Mucosa of descending colon (tissue), 3 donors: Measurements from ENCODE around the gene CEP170. TPM values are rescaled to one million over a fixed set of nuclear protein-coding genes. Genes with fewer than 3 reads are reported as not detected.
"Not testable (repeated sequence)": the region's sequence is repeated elsewhere in the genome, so short reads cannot be mapped to it uniquely, and the experiment has no call there.

ENCODE experiments used
- ATAC-seq: fragments of 200-7000 bp; cut with Tn5 transposase; one replicate; pipeline ENCODE4 v1.9.1; 2020; ENCODE audit warnings: mild to moderate bottlenecking, moderate library complexity
- DNase-seq, 3 donors: peaks; one replicate each; pipeline ENCODE4 v3.0.0-alpha.2; 2020
- H3K36me3 ChIP-seq: fragments of 200-600 bp; one replicate; pipeline ENCODE4 v1.8.0; 2021; ENCODE audit warnings: low read depth, mild to moderate bottlenecking
- H3K4me1 ChIP-seq: fragments of 200-600 bp; one replicate; pipeline ENCODE4 v1.8.0; 2021; ENCODE audit warnings: low read depth, mild to moderate bottlenecking
- H3K4me3 ChIP-seq: fragments of 200-600 bp; one replicate; pipeline ENCODE4 v1.8.0; 2021; ENCODE audit warnings: mild to moderate bottlenecking
- H3K9me3 ChIP-seq: fragments of 200-600 bp; one replicate; pipeline ENCODE4 v1.8.0; 2021; ENCODE audit warnings: mild to moderate bottlenecking
- intact Hi-C, 2 donors: fragments of 100-400 bp; cut with DNase I in 1 of 2; cut with micrococcal nuclease in 1 of 2; formaldehyde crosslinking; loops; one replicate each; pipeline versions ENCODE4 v1.11.0 to v1.11.1; 2022; cut with DNase I, micrococcal nuclease
- total RNA-seq, 3 donors: library from RNA; stranded (reverse); fragmentation: NEBNext Ultra II Directional in 2 of 3; extraction: Animal tissue kit (Norgen Biotek cat#: 25700) in 2 of 3; gene quantifications; one replicate each; pipeline versions ENCODE4 v1.2.1 to v1.2.4, GENCODE V29; 2021 to 2023
- TF ChIP-seq, protein P1 (sequence below): fragments of 200-600 bp; IDR thresholded peaks from one replicate; pipeline ENCODE4 v1.8.0; 2022; ENCODE audit warnings: antibody characterized with exemption, mild to moderate bottlenecking
- donor health status: DM: no; HTN: no; CAD: no; lungs with moderate emphysema.
- donor health status: DM: no; HTN: no; CAD: no.
- donor health status: DM: no; HTN: yes; CAD: no.

Gene CEP170
- total RNA-seq, 3 donors from 2014 or later: 6.2 to 43.8 (median 14.4) TPM

DNA sequence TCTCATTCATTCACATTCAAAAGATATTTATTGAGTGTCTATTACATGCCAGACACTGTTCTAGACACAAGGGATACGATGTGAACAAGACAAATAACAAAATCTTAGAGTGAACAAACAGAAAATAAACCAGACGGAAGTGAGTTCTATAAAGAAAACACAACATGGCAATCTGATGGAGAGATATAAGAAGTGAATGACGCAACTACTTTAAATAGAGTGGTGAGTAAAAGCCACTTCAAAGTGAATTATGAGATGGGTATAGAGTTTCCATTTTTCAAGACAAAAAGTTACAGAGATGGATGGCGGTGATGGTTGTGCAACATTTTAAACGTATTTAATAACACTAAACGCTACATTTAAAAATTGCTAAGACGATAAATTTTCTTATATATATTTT, 75.4 kb downstream of the CEP170 start:
- Histone ChIP-seq H3K9me3 (no peaks in the 10 kb centered on the region), H3K4me1 (no peaks in the 10 kb centered on the region), H3K4me3 (no peak overlapping the region), H3K36me3 (no peaks in the 10 kb centered on the region)
- DNase-seq: no peak
- TF ChIP-seq, protein P1, sequence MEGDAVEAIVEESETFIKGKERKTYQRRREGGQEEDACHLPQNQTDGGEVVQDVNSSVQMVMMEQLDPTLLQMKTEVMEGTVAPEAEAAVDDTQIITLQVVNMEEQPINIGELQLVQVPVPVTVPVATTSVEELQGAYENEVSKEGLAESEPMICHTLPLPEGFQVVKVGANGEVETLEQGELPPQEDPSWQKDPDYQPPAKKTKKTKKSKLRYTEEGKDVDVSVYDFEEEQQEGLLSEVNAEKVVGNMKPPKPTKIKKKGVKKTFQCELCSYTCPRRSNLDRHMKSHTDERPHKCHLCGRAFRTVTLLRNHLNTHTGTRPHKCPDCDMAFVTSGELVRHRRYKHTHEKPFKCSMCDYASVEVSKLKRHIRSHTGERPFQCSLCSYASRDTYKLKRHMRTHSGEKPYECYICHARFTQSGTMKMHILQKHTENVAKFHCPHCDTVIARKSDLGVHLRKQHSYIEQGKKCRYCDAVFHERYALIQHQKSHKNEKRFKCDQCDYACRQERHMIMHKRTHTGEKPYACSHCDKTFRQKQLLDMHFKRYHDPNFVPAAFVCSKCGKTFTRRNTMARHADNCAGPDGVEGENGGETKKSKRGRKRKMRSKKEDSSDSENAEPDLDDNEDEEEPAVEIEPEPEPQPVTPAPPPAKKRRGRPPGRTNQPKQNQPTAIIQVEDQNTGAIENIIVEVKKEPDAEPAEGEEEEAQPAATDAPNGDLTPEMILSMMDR: no peak
- intact Hi-C loops: no loop called here
- no peak for ATAC-seq

DNA sequence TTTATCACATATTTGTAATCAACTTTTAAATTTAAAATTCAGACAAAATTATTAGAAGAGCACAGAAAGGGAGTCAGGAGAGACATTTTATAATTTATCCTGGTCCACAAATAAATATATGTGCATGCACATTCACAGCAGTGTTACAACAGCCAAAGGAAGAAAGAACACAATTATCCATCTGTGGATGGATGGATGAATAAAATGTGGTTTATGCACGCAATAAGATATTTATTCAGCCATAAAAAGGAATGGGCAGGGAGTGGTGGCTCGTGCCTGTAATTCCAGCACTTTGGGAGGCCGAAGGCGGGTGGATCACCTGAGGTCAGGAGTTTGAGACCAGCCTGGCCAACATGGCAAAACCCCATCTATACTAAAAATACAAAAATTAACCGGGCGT, 77.3 kb downstream of the CEP170 start:
- H3K4me3 ChIP-seq, H3K4me1 ChIP-seq, ATAC-seq, intact Hi-C loops, H3K36me3 ChIP-seq, H3K9me3 ChIP-seq, DNase-seq: not testable (repeated sequence)

DNA sequence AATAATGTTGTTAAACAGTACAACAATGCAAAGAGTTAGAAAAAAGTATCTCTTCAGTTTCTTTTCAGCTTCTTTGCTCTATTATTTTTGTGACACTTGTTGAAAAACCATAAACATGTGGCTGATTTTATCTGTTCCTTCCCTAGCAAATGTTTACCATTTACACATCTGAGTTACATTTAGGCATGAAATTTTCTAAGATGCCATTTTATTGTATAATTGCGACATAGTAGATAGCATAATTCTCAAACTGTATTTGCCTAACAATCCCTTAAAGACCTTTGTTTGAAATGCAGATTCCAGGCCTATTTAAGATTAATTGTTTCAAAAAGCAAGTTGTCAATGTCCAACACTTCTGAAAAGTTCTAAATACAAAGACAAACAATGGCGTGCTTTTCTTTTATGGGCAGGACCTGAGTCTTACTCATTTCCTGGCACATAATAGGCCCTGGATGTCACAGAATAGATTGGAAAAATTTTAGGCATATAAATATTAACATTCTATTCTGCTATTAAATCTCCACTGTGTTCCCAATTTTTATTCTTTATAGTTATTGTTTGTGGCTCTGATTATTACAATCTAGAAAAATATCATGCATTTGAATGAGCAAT, 81.2 kb downstream of the CEP170 start:
- ATAC-seq, intact Hi-C loops, H3K4me3 ChIP-seq, H3K4me1 ChIP-seq, H3K9me3 ChIP-seq, H3K36me3 ChIP-seq, DNase-seq: not testable (repeated sequence)

DNA sequence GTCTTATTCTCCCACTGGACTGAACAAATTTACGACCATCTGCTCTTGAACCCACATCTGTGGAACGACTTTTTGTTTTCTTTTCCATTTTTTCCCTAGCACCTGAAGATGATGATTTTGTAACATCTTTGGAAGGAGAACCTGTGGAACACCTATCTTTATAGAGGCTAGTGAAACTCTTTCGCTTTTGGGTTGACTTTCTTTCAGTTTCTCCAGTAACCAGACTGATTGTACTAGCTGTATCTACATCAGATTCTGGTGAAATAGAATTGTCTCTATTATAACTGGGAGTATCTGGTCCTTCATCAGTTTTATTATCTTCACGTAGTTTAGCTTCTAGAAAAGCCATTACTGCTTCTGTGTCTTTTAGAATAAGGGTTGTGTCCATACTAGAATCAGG, 90.2 kb downstream of the CEP170 start:
- ATAC-seq, intact Hi-C loops, H3K4me1 ChIP-seq, H3K36me3 ChIP-seq, DNase-seq, H3K9me3 ChIP-seq, H3K4me3 ChIP-seq: not testable (repeated sequence)

DNA sequence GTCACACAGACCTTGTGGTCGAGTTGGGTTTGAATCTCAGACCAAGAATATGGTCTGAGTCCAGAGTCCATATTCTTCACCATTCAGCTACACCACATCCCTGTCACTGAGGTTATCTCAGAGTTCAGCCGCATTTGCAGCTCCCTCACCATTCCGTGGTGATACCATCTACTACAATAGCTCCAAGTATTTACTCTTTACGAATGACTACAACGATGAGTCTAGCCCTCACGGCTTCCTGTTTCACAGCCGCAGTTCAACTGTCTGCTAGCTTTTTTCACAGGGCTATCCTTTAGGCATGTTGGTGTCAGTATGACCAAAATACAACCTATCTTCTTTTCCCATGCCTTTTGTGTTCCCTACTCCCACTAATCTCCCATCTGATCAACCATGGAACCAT, 104.2 kb downstream of the CEP170 start:
- ATAC-seq, DNase-seq, intact Hi-C loops, H3K36me3 ChIP-seq, H3K4me1 ChIP-seq, H3K9me3 ChIP-seq, H3K4me3 ChIP-seq: not testable (repeated sequence)

DNA sequence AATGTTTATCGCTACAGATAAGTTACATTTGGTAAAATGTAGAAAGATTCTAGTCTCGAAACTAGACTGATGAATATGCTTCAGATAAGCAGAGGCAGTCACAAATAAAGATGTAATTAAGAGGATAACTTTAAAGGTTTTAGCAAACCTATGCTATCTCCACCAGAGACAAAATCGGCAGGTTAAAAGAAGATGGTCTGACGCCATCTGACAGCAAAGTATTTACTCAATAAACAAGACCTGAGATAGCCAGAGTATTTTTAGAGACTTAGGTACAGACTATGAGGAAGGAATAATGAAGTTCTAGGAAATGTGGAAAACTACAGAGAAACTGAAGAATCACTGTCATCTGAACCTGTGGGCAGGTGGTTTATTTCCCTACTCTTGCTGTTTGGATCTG, 106.0 kb downstream of the CEP170 start:
- H3K9me3 ChIP-seq, H3K36me3 ChIP-seq, ATAC-seq, H3K4me3 ChIP-seq, H3K4me1 ChIP-seq, intact Hi-C loops, DNase-seq: not testable (repeated sequence)

DNA sequence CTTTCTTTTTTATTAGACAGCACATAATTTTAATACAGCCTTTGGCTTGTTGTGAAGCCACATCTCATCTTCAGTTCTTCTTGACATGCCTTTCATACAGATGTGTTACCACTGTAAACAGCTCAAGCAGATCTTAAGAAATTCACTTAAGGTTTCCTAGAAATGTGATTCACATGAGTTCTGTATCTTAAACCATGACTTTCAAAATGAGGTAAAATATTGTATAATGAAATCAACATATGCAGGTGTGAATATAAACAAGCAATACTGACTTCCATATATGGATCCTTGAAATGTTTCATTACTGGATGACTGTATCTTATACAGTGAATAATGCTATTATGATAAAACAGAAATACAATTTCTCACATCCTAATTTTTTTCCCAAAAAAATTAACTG, 107.7 kb downstream of the CEP170 start:
- H3K36me3 ChIP-seq, H3K4me1 ChIP-seq, ATAC-seq, intact Hi-C loops, DNase-seq, H3K9me3 ChIP-seq, H3K4me3 ChIP-seq: not testable (repeated sequence)

DNA sequence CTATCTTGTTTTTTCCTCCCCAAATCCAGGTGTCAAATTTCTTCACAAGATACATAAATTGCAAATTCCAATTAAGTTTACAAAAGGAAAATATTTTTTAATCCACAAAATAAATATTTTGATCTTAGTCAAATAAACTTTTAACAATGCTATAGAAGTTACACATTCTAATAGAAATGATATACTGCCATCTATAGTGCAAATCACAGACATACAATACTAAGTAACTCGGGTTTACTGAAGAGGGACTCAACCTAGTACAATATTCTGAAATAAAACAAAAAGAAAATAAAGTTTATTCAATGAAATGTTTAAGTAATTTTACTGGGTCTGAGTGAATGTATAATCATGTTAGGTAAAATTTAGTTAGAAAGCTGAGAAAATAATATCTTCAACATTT, 114.6 kb downstream of the CEP170 start:
- H3K36me3 ChIP-seq, H3K4me3 ChIP-seq, H3K4me1 ChIP-seq, ATAC-seq, DNase-seq, intact Hi-C loops, H3K9me3 ChIP-seq: not testable (repeated sequence)

DNA sequence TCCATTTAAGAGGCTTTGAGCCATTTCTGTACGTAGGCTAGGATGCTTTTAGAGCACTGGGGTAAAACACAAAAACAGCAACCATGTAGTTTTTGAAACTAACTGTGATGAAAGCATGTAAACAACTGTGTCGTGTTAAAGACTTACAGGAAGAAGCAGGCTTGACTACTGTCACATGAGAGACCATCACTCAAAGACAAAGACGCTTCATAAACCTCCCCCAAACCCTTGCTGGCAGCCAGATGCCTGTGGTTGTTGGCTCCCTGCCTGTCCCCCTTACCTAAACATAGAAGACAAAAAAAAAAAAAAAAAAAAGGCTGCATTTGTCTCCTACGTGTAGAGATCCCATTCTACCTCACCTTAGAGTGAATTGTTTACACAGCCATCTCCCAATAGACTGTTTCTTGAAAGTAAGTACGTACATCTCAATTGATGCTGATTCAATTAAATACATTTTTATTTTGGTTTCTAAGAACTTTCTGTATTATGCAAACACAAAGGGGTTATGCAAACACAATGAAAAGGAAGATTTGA, 132.1 kb downstream of the CEP170 start:
- H3K4me3 ChIP-seq, DNase-seq, ATAC-seq, intact Hi-C loops, H3K4me1 ChIP-seq, H3K36me3 ChIP-seq, H3K9me3 ChIP-seq: not testable (repeated sequence)

DNA sequence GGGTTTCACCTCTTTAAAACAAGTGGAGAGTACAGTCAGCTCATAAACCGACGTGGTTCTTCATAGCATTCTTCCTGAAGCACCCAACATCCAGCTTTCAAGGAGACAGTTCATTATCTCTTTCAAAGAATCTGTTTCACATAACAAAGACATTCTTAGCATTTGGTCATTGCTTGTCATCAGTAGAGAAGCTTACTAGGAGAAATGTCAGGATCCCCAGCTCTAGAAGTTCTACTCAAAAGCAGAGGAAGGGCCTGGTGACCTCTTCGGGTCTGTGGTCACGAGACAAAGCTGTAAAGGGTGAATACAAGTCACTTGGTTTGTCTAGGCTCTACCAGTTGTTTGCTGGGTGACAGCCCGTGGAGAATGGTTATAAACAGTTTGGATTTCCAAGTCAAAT, 133.1 kb downstream of the CEP170 start:
- H3K9me3 ChIP-seq, H3K36me3 ChIP-seq, DNase-seq, H3K4me1 ChIP-seq, intact Hi-C loops, ATAC-seq, H3K4me3 ChIP-seq: not testable (repeated sequence)

DNA sequence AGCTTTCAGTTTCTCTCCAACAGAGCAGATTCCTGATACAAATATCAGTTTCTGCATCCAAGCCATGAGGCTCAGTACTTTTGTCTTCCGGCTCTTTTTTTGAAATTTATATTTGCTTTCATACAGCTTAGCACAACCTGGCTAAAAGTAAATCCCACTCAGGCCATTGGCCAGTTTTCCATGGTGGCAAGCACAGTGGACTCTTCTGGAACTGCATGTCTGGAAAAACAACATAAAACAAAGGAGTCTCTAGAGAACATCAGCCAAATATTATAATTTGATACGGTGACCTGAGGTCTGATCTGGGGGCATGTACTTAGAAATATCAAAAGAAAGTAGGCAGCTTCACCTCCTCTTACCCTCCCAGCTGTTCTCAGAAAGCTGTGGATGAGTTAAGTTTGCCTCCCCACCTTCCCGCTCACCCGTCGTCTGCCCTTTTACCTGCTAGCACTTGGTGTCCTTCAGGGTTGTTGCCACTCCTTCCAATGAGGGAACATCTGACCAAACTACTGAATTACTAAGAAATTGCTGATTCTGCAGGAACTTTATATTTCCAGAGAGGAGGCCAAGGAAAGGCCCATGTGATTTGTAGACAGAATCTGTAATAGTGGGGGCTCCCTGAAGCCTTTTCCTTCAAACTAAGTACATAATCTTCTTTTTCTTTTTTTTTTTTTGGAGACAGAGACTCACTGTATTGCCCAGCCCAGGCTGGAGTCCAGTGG, 136.3 kb downstream of the CEP170 start:
- intact Hi-C loops, H3K9me3 ChIP-seq, DNase-seq, ATAC-seq, H3K4me3 ChIP-seq, H3K4me1 ChIP-seq, H3K36me3 ChIP-seq: not testable (repeated sequence)

DNA sequence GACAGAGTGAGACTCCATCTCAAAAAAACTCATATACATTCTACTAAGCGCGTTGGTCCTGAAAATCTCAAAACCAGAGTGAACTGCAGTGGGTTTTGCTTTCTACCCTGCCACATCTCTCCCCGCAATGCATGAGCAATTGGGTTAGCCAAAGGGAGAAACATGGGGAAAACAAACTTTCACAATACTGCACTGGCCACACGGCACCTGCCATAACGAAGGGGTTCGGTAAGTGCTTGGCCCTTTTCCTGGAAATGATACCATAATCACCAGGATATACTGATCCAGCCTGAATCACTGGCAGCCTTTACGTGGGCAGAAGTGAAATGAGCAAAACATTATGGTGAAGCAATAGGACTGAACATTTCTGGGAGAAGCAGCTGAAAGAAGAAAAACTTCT, 138.9 kb downstream of the CEP170 start:
- intact Hi-C loops, ATAC-seq, H3K4me3 ChIP-seq, H3K36me3 ChIP-seq, DNase-seq, H3K4me1 ChIP-seq, H3K9me3 ChIP-seq: not testable (repeated sequence)

DNA sequence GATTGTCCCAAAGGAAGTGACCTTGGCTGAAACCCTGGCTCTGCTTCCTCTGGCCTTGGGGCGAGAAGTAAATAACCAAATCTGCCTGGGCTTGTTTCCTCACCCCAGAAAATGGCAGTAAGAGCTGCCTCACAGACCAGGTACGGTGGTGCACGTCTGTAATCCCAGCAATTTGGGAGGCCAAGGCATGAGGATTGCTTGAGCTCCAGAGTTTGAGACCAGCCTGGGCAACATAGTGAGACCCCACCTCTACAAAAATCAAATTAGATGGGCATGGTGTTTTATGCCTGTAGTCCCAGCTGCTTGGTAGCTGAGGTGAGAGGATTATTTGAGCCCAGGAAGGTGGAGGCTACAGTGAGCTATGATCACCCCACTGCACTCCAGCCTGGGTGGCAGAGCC, 140.3 kb downstream of the CEP170 start:
- ATAC-seq, DNase-seq, H3K9me3 ChIP-seq, H3K4me1 ChIP-seq, intact Hi-C loops, H3K4me3 ChIP-seq, H3K36me3 ChIP-seq: not testable (repeated sequence)
